ENCODE measurements around the gene INF2.

Gene INF2

DNA sequence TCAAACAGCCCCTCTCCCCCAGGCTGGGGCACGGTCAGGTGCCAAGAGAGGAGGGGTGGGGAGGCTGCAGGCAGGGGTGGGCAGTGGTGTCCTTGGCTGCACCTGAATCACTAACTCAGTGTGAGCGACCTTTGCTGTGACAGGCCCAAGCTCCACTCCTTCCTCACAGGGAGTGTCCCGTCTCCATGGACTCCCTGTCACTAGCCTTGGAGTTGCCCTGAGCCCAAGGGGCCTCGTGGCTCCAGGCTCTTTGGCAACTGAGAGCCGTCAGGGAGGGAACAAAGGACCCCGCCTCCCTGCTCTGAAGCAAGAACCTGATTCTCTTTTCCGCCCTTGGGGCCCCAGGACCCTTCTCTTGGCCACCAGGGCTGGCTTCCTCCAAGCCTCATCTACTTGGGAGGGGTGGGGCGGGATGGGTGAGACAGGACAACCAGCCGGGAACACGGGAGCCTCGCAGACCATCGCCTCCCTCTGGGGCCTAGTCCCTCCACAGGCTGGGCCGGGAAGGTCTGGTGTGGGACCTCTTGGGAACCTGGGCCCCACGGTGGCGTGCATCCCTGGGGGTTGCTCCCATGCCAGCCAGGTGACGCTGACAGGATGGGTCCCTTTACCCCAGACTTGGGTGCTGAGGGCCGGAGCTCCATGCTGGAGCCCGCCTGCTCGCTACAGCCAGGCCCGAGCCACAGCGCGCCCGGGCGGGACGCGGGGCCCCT is 33.7 kb downstream of the INF2 start:
- TF ChIP-seq, protein P1, sequence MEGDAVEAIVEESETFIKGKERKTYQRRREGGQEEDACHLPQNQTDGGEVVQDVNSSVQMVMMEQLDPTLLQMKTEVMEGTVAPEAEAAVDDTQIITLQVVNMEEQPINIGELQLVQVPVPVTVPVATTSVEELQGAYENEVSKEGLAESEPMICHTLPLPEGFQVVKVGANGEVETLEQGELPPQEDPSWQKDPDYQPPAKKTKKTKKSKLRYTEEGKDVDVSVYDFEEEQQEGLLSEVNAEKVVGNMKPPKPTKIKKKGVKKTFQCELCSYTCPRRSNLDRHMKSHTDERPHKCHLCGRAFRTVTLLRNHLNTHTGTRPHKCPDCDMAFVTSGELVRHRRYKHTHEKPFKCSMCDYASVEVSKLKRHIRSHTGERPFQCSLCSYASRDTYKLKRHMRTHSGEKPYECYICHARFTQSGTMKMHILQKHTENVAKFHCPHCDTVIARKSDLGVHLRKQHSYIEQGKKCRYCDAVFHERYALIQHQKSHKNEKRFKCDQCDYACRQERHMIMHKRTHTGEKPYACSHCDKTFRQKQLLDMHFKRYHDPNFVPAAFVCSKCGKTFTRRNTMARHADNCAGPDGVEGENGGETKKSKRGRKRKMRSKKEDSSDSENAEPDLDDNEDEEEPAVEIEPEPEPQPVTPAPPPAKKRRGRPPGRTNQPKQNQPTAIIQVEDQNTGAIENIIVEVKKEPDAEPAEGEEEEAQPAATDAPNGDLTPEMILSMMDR (IDR thresholded peaks at IDR 0.05): no peak
- TF ChIP-seq ZFX (IDR thresholded peaks at IDR 0.05; ENCODE audit: borderline replicate concordance): no peak
- peak overlapping the region; percentile 77 for H3K27ac ChIP-seq

DNA sequence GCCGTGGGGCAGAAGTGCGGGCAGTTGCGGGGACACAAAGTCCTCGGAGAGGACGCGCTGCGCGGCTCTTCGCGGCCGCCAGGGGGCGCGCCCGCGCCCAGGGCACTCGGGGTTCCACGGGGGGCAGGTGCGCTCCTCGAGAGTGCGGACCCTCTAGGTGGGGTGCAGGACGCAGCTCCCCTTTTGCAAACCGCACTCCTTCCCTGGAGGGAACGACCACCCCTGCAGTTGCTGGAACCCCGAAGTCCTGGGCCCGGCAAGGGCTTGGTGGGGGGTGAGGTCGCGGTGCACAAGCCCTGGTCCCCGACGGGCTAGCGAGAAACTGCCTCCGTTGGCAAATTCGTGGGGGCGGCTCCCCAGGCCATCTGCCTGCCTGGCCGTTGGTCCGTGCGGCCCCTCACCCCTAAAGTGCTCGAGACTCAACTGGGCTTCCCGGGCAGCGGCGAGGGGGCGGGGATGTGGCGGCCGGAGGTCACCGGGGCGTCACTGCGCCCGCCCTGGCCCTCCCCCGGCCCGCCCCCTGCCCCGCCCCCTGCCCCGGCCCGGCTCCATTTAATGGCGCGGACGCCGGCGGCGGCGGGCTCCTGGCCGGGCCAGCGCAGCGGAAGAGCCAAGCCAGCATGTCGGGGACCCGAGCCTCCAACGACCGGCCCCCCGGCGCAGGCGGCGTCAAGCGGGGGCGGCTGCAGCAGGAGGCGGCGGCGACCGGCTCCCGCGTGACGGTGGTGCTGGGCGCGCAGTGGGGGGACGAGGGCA is 34.4 kb downstream of the INF2 start, which contains the start of gene ADSS1:
ADSS1 (plus strand) TSS at position 579 of the 756 bp plus-strand sequence; CDS start at position 621, 42 bp downstream.
- TF ChIP-seq ZFX (IDR thresholded peaks at IDR 0.05; ENCODE audit: borderline replicate concordance): no peak
- TF ChIP-seq, protein P1 (IDR thresholded peaks at IDR 0.05): peak; percentile 98
- peak within 1 kb of the TSS; percentile 77 for H3K27ac ChIP-seq

DNA sequence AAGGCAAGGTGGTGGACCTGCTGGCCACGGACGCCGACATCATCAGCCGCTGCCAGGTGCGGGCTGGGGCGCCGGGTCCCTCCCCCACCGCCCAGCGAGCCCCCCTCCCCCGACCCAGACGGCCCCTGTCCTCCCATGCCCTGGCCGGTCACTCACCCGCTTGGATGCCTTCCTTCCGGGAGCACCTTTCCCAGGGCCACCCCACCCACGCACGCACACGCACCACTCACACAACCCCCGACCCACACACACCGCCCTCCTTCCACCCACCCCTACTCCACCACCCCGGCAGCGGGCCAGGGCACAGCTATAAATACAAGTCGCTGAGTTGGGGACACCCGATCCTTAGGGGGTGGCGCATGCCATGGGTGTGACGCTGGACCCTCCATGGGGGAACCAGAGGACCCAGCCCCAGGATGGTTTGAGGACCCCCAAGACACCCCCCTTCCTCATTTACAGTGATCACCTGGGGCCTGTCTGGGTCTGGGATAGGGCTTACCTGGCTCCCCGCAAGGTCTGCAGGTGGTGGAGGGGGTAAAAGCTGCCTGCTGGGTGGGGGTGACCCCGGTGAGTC is 35.1 kb downstream of the INF2 start:
- peak overlapping the region; percentile 77 for H3K27ac ChIP-seq
- TF ChIP-seq, protein P1 (IDR thresholded peaks at IDR 0.05): no peak
- no peak for TF ChIP-seq ZFX (IDR thresholded peaks at IDR 0.05; ENCODE audit: borderline replicate concordance)

DNA sequence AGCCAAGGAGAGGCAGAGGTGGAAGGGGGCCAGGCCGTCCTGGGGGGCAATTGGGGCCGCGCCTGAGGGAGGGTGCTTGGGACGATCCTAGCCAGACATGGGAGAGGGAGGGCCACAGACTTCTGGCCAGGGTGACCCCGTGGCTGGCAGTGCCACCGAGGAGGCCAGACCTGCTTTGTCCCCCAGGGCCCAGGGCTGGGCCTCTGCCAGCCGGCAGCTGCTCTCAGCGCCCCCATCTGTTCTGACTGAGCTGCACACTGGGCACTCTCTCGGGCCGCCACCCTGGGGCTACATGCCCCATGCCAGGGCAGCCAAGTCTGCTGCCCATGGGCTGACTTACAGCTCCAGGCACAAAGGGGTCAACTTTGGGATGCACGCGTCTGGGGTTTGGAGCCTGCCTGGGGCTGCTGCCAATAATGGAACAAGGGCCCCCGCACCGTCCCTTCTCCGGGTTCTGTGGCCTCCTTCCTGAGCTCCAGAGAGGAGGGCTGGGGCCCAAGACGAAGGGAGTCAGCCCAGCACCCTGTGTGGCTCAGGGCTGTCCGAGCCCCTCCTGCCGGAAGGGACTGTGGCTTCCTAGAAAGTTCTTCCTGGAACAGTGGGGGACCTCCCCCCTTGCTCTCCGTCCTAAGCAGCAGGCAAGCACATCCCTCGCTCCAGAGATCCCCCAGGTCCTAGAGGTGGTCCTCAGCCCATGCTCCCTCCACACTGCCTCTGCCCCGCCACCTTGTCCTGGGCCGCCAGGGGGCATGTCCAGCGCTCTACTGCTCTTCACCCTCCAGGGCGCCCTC is 35.8 kb downstream of the INF2 start:
- peak overlapping the region; percentile 77 for H3K27ac ChIP-seq
- TF ChIP-seq, protein P1 (IDR thresholded peaks at IDR 0.05): peak; percentile 47; the same call in 1 of the 2 replicates
- TF ChIP-seq ZFX (IDR thresholded peaks at IDR 0.05; ENCODE audit: borderline replicate concordance): no peak

DNA sequence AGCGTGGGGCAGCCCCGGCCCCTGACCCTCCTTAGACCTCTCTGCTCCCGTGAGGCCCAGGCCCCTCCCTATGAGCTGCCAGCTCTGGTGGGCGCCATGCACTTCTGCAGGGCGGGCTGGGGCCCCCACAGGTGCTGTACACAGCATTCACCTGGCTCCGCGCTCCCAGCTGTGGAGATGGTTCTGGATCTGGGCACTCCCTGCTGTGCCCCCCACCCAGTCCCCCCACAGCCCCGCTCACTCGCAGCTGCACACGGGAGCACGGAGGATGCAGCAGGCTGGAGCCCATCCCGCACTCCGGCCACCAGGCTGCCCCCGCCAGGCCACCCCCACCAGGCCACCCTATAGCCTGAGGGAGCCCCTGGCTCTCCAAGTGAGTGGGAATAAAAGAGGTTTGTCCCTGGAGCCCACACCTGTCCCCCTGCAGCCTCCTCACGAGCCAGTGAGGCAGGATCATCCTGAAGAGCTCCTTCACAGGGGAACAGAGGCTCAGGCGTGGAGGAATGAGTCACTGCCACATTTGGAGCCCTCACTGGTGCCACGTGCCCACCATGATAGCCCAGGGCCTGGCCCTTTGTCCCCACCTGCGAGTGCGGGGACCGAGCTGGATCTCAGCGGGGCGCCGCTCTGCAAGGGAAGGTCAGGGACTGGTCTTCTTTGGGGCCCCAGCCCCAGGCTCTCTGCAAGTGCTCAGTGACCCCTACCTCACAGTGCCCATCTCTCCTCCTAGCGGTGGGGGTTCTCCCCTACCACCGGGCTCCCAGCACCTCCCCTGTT is 36.5 kb downstream of the INF2 start:
- H3K27ac ChIP-seq: peak overlapping the region; percentile 77; the same call in 1 of the 2 replicates
- TF ChIP-seq, protein P1 (IDR thresholded peaks at IDR 0.05): no peak
- TF ChIP-seq ZFX (IDR thresholded peaks at IDR 0.05; ENCODE audit: borderline replicate concordance): no peak
